Fibroblast of lung (primary cell): ENCODE results near the gene GPR3. TPM values are rescaled to one million over a fixed set of nuclear protein-coding genes. Genes with fewer than 3 reads are reported as not detected.

Experiments
- DNase-seq, 2 donors: peaks; one replicate each; pipeline versions ENCODE4 v3.0.0 to v3.0.0-alpha.2; 2010; ENCODE audit warnings: low read depth in 2 of 2
- H2AFZ ChIP-seq: 2 replicates; pipeline ENCODE4 v1.5.1; 2012; ENCODE audit warnings: low read length, control low read depth, inconsistent platforms
- H3K27ac ChIP-seq: 2 replicates; pipeline ENCODE4 v1.5.1; 2011; ENCODE audit warnings: low read length, control low read depth; ENCODE audit not compliant: insufficient read depth
- H3K27me3 ChIP-seq: 2 replicates; pipeline ENCODE4 v1.5.1; 2011; ENCODE audit warnings: mild to moderate bottlenecking, low read length; ENCODE audit not compliant: control insufficient read depth, insufficient read depth
- H3K36me3 ChIP-seq: 2 replicates; pipeline ENCODE4 v1.5.1; 2011; ENCODE audit warnings: low read length; ENCODE audit not compliant: control insufficient read depth, insufficient read depth
- H3K4me1 ChIP-seq: 2 replicates; pipeline ENCODE4 v1.5.1; 2011; ENCODE audit warnings: low read length; ENCODE audit not compliant: control insufficient read depth, insufficient read depth; ENCODE audit errors: extremely low read depth
- H3K4me2 ChIP-seq: 2 replicates; pipeline ENCODE4 v1.5.1; 2011; ENCODE audit warnings: low read length, control low read depth; ENCODE audit not compliant: insufficient read depth; ENCODE audit errors: extremely low read depth
- H3K4me3 ChIP-seq, 4 experiments: fragments of 200-600 bp in 1 of 4; sonication (generic) in 1 of 4; replicated peaks in 1 of 4; 2 replicates each; pipeline ENCODE4 v1.5.1; 2011 to 2016; ENCODE audit warnings: low read length in 4 of 4, low read depth in 3 of 4, mild to moderate bottlenecking in 3 of 4, control low read depth in 2 of 4, inconsistent platforms in 1 of 4, mixed read lengths in 1 of 4; ENCODE audit not compliant: insufficient read depth in 1 of 4; ENCODE audit errors: control extremely low read depth in 1 of 4
- H3K79me2 ChIP-seq: 2 replicates; pipeline ENCODE4 v1.5.1; 2012; ENCODE audit warnings: mild to moderate bottlenecking, low read length, inconsistent platforms; ENCODE audit not compliant: control insufficient read depth, insufficient read depth
- H3K9ac ChIP-seq: 2 replicates; pipeline ENCODE4 v1.5.1; 2011; ENCODE audit warnings: mild to moderate bottlenecking, low read length, control low read depth; ENCODE audit not compliant: insufficient read depth
- H3K9me3 ChIP-seq: 2 replicates; pipeline ENCODE4 v1.5.1; 2012; ENCODE audit warnings: low read depth, low read length; ENCODE audit not compliant: control insufficient read depth, insufficient read depth
- H4K20me1 ChIP-seq: 2 replicates; pipeline ENCODE4 v1.5.1; 2011; ENCODE audit warnings: low read length; ENCODE audit not compliant: control insufficient read depth, insufficient read depth; ENCODE audit errors: extremely low read depth
- EZH2 ChIP-seq: IDR thresholded peaks from 2 replicates; pipeline ENCODE4 v1.5.1; 2012; ENCODE audit warnings: low read length, control low read depth, mild to moderate bottlenecking; ENCODE audit errors: missing control alignments
- polyA plus RNA-seq, 2 donors: library from polyadenylated mRNA; depleted of rRNA in 1 of 2; stranded (reverse) in 1 of 2; unstranded in 1 of 2; fragments of >200 nt; gene quantifications; 2 replicates each; pipeline ENCODE4 v1.2.1, GENCODE V29; 2011 to 2012; ENCODE audit warnings: missing spikeins in 1 of 2
- total RNA-seq: library from RNA; depleted of rRNA; stranded (reverse); fragments of >200 nt; gene quantifications from 2 replicates; pipeline ENCODE4 v1.2.1, GENCODE V29; 2014
- TF ChIP-seq, protein P1 (sequence below), 2 donors: IDR thresholded peaks in 1 of 2; conservative IDR thresholded peaks in 1 of 2; 1 replicate in 1 of 2; 2 replicates in 1 of 2; pipeline ENCODE4 v1.5.1; 2011 to 2012; ENCODE audit warnings: low read length in 2 of 2, control low read depth in 1 of 2, inconsistent platforms in 1 of 2, low read depth in 1 of 2, mild to moderate bottlenecking in 1 of 2

The GPR3 gene
- total and polyA plus RNA-seq, 2 donors (not counting 1 experiment from before 2014, with no cell fraction given), result 0.17 to 0.82 TPM

DNA sequence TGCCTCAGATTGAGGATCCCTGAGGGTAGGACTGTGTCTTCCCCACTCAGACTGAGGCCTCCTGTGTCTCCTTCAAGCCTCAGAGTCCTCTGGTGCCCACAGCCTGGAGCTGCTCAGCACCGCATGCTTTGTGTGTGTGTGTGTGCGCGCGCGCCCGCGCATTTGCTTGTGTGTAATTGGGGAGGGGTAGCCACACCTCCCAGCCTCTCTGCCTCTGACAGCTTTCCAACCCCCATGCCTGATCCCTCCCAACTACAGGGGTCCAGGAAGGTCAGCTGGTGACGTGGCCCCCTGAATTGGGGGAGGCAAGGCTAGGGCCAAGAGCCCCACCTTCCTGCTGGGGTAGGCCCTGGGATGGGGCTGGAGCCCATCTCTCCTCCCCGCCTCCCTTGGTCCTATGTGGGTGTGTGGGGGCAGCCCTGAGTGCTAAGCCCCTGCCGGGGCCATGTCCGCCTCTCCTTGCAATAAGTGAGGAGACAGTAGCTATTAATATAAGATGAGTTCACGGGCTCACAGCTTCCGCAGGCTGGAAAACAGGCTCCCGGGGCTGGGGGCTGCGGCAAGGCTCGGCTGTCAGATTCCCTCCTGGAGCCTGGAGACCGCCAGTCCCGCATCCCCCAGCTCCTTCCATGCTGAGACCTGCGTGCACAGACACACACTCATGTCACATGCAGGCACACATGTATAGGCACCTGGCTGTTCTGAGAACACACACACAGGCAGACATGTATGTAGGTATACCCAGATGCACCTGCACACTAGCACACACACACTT is 7.0 kb downstream of the GPR3 start:
- Histone ChIP-seq H3K27ac (no peak overlapping the region), H4K20me1 (no peaks in the 10 kb centered on the region), H3K9ac (no peak overlapping the region), H3K4me2 (no peak overlapping the region), H3K9me3 (no peaks in the 10 kb centered on the region), H3K4me1 (peaks cover 25% of the 10 kb centered on the region), H3K79me2 (no peaks in the 10 kb centered on the region), H2AFZ (no peak overlapping the region), H3K36me3 (no peaks in the 10 kb centered on the region), H3K4me3 (no peak overlapping the region), H3K27me3 (no peaks in the 10 kb centered on the region)
- no peak for DNase-seq
- TF ChIP-seq, protein P1, sequence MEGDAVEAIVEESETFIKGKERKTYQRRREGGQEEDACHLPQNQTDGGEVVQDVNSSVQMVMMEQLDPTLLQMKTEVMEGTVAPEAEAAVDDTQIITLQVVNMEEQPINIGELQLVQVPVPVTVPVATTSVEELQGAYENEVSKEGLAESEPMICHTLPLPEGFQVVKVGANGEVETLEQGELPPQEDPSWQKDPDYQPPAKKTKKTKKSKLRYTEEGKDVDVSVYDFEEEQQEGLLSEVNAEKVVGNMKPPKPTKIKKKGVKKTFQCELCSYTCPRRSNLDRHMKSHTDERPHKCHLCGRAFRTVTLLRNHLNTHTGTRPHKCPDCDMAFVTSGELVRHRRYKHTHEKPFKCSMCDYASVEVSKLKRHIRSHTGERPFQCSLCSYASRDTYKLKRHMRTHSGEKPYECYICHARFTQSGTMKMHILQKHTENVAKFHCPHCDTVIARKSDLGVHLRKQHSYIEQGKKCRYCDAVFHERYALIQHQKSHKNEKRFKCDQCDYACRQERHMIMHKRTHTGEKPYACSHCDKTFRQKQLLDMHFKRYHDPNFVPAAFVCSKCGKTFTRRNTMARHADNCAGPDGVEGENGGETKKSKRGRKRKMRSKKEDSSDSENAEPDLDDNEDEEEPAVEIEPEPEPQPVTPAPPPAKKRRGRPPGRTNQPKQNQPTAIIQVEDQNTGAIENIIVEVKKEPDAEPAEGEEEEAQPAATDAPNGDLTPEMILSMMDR (conservative IDR thresholded peaks at IDR 0.05 in 1 of 2, IDR thresholded peaks at IDR 0.05 in 1 of 2; ENCODE audit: low read depth in 1 of 2, low read length in 2 of 2), result no peak
- TF ChIP-seq EZH2, result no peak

DNA sequence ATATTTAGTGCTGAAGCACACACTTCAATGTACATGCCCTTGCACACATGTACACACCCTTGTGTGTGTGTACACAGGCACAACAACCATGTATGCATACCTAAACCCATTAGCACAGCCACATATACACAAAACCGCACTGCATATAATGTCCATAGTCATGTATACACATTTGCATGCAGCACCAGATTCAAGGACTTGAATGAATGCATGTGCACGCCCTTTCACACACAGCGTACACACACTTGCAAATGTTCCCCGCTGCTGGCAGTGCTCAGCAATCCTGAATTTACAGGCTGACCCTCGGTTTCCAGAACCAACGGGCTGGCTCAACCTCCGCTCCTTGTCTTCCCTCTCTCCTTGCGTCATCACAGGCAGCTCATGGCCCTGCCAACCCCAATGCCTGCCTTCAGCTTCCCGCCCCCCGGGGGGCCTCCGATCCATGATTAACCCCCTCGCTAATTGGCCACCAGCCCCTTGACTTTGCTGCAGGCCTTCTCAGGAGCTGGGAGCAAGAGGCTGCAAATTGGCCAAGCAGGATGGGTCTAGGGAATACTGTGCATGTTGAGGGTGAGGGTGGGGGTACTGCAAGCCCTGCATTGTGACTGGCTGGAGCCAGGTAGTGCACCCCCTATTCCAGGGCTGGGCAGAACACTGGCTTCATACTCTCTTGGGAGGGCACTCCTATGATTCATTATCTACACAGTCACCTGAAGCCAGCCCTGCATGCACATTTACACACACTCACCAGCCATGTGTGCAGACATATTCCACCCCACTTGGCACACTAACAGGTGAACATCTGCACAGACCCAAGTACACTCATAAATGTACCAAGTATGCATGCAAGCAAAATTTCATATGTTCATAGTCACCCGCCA is 7.9 kb downstream of the GPR3 start:
- H3K4me3 ChIP-seq, result no peak overlapping the region
- H4K20me1 ChIP-seq, result no peaks in the 10 kb centered on the region
- no peaks in the 10 kb centered on the region for H3K27me3 ChIP-seq
- no peak for DNase-seq
- H3K27ac ChIP-seq, result no peak overlapping the region
- no peaks in the 10 kb centered on the region for H3K9me3 ChIP-seq
- TF ChIP-seq, protein P1 (conservative IDR thresholded peaks at IDR 0.05 in 1 of 2, IDR thresholded peaks at IDR 0.05 in 1 of 2; ENCODE audit: low read depth in 1 of 2, low read length in 2 of 2), result no peak
- no peak for TF ChIP-seq EZH2
- H3K79me2 ChIP-seq, result no peaks in the 10 kb centered on the region
- no peaks in the 10 kb centered on the region for H3K36me3 ChIP-seq
- no peak overlapping the region for H3K4me2 ChIP-seq
- no peak overlapping the region for H3K9ac ChIP-seq
- peaks cover 25% of the 10 kb centered on the region for H3K4me1 ChIP-seq
- H2AFZ ChIP-seq, result no peak overlapping the region

DNA sequence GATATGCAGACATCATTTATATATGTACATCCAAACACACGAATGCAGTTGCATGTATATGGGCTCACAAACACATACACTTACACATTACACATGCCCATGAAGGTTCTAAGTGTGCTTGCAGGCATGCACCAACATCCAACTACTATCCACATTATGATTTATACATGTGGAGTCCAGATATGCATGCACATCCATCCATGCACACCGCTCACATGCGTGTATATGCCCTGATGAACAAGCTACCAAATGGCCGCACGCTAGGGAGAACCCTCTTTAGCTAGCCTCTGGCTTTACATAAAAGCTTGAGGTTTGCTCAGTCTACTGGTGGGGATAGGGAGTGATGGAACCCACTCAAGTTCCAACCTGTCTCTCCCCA is 8.5 kb downstream of the GPR3 start:
- no peak overlapping the region for H3K4me2 ChIP-seq
- no peak overlapping the region for H2AFZ ChIP-seq
- no peak overlapping the region for H3K27ac ChIP-seq
- H3K4me3 ChIP-seq, result no peak overlapping the region
- peaks cover 30% of the 10 kb centered on the region for H3K4me1 ChIP-seq
- no peaks in the 10 kb centered on the region for H3K36me3 ChIP-seq
- no peak for DNase-seq
- no peak overlapping the region for H3K9ac ChIP-seq
- H4K20me1 ChIP-seq, result no peaks in the 10 kb centered on the region
- H3K79me2 ChIP-seq, result no peaks in the 10 kb centered on the region
- H3K27me3 ChIP-seq, result no peaks in the 10 kb centered on the region
- H3K9me3 ChIP-seq, result no peaks in the 10 kb centered on the region
- TF ChIP-seq, protein P1 (conservative IDR thresholded peaks at IDR 0.05 in 1 of 2, IDR thresholded peaks at IDR 0.05 in 1 of 2; ENCODE audit: low read depth in 1 of 2, low read length in 2 of 2), result no peak
- TF ChIP-seq EZH2, result no peak
